ENCODE measurements around the gene PLCL1. TPM values are rescaled to one million over a fixed set of nuclear protein-coding genes. Genes with fewer than 3 reads are reported as not detected.

The PLCL1 gene
- total RNA-seq, 1 experiment from 2014 or later = 1.6 TPM

DNA sequence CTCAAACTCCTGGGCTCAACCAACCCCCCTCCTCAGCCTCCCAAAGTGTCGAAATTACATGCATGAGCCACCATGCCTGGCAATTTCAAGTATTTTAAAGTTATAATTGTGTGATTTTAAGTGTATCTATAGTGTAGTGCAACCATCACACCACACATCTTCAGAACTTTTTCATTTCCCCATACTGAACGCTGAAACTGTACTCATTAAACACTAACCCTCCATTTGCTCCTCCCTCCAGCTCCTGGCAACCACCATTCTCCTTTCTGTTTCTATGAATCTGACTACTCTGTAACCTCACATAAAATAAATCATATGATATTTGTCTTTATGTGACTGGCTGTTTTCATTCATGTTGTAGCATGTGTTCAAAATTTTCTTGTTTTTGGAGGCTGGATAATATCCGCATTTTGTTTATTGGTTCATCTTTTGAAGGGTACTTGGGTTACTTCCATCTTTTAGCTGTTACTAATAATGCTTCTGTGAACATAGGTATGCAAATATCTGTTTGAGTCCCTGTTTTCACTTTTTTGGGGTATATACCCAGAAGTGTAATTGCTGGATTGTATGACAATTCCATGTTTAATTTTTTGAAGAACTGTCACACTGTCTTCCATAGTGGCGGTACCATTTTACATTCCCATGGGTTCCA lies 188.2 kb downstream of the PLCL1 start:
- no peak for DNase-seq
- TF ChIP-seq, protein P1, sequence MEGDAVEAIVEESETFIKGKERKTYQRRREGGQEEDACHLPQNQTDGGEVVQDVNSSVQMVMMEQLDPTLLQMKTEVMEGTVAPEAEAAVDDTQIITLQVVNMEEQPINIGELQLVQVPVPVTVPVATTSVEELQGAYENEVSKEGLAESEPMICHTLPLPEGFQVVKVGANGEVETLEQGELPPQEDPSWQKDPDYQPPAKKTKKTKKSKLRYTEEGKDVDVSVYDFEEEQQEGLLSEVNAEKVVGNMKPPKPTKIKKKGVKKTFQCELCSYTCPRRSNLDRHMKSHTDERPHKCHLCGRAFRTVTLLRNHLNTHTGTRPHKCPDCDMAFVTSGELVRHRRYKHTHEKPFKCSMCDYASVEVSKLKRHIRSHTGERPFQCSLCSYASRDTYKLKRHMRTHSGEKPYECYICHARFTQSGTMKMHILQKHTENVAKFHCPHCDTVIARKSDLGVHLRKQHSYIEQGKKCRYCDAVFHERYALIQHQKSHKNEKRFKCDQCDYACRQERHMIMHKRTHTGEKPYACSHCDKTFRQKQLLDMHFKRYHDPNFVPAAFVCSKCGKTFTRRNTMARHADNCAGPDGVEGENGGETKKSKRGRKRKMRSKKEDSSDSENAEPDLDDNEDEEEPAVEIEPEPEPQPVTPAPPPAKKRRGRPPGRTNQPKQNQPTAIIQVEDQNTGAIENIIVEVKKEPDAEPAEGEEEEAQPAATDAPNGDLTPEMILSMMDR (IDR thresholded peaks at IDR 0.05; ENCODE audit: insufficient read depth in 1 of 2, low read depth in 1 of 2, low read length in 1 of 2, severe bottlenecking in 1 of 2, unreplicated experiment in 1 of 2) = no peak
- BruUV-seq (replicated peaks) = no TSS peak
- peaks cover 7% of the 10 kb centered on the region for H3K27me3 Mint-ChIP-seq (ENCODE audit: insufficient read depth, unreplicated experiment)
- H3K4me1 Mint-ChIP-seq (ENCODE audit: low read depth, unreplicated experiment) = no peaks in the 10 kb centered on the region
- H3K36me3 Mint-ChIP-seq (ENCODE audit: insufficient read depth, unreplicated experiment) = no peaks in the 10 kb centered on the region
- intact Hi-C loops (cut with micrococcal nuclease; ENCODE audit: unreplicated experiment) = no loop called here
- no peak overlapping the region for H3K27ac Mint-ChIP-seq (ENCODE audit: unreplicated experiment)
- no peak overlapping the region for H3K4me3 Mint-ChIP-seq (ENCODE audit: unreplicated experiment)
- ChIA-PET POLR2A (no interaction called here), CTCF (no interaction called here)
- Histone ChIP-seq H3K4me1 (no peaks in the 10 kb centered on the region), H3K9me3 (0 out of 2 replicates have a peak, but pooled peaks cover 6% of the 10 kb centered on the region), H3K4me3 (ENCODE audit: low read depth, low read length) (no peak overlapping the region), H3K27me3 (replicated peaks; ENCODE audit: control insufficient read depth, insufficient read depth, low read length) (no peaks in the 10 kb centered on the region), H3K36me3 (ENCODE audit: control insufficient read depth, insufficient read depth, low read length) (no peaks in the 10 kb centered on the region)
- no peaks in the 10 kb centered on the region for H3K9me3 Mint-ChIP-seq (ENCODE audit: unreplicated experiment)

DNA sequence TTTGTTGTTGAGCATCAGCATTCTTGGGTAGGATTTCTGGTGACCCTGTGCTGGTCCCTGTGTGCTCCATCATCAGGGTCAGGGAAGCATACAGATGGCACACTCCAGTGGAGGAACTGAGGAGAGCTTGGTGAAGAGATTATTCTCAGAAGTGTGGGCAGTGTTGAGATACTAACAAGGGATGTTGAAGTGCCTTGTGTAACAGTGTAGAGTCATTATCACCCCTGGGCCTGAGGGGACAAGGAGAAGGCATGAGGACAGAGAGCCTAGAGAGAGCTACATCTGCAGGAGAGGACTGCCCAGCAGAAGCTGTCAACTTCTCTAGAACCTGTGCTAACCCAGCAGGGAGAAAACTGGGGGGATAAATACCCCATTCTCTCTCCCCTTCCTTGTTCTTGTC lies 189.0 kb downstream of the PLCL1 start:
- H3K4me1 Mint-ChIP-seq (ENCODE audit: low read depth, unreplicated experiment) = no peaks in the 10 kb centered on the region
- POLR2A ChIA-PET = no interaction called here
- peaks cover 7% of the 10 kb centered on the region for H3K27me3 Mint-ChIP-seq (ENCODE audit: insufficient read depth, unreplicated experiment)
- H3K27me3 ChIP-seq (replicated peaks; ENCODE audit: control insufficient read depth, insufficient read depth, low read length) = no peaks in the 10 kb centered on the region
- H3K4me3 ChIP-seq (ENCODE audit: low read depth, low read length) = no peak overlapping the region
- no peaks in the 10 kb centered on the region for H3K36me3 ChIP-seq (ENCODE audit: control insufficient read depth, insufficient read depth, low read length)
- H3K27ac Mint-ChIP-seq (ENCODE audit: unreplicated experiment) = no peak overlapping the region
- no TSS peak for BruUV-seq (replicated peaks)
- no peak for DNase-seq
- TF ChIP-seq, protein P1 (IDR thresholded peaks at IDR 0.05; ENCODE audit: insufficient read depth in 1 of 2, low read depth in 1 of 2, low read length in 1 of 2, severe bottlenecking in 1 of 2, unreplicated experiment in 1 of 2) = no peak
- H3K9me3 ChIP-seq = 0 out of 2 replicates have a peak, but pooled peaks cover 6% of the 10 kb centered on the region
- no peaks in the 10 kb centered on the region for H3K4me1 ChIP-seq
- H3K9me3 Mint-ChIP-seq (ENCODE audit: unreplicated experiment) = no peaks in the 10 kb centered on the region
- intact Hi-C loops (cut with micrococcal nuclease; ENCODE audit: unreplicated experiment) = no loop called here
- H3K36me3 Mint-ChIP-seq (ENCODE audit: insufficient read depth, unreplicated experiment) = no peaks in the 10 kb centered on the region
- CTCF ChIA-PET = no interaction called here
- H3K4me3 Mint-ChIP-seq (ENCODE audit: unreplicated experiment) = no peak overlapping the region

DNA sequence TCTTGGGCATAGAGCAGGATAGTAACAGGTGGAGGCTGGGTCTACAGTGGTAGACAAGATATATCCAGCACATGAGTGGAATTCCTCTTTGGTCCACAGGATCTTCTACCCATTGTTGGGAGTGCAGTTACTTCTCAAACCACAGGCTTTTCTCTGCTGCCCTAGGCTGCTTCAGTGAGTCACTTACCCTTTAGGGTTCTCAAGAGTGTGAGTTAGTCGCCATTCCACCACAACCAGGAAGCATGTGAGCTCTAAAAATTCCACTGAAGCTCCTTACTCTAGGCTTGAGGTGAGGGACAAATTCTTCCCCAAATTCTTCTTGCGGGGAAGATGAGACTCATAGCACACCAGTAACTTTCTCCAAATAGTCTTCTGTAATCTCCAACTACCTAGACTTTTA lies 189.4 kb downstream of the PLCL1 start:
- H3K27me3 Mint-ChIP-seq (ENCODE audit: insufficient read depth, unreplicated experiment) = peaks cover 7% of the 10 kb centered on the region
- no peak overlapping the region for H3K4me3 Mint-ChIP-seq (ENCODE audit: unreplicated experiment)
- no peak for DNase-seq
- H3K4me1 Mint-ChIP-seq (ENCODE audit: low read depth, unreplicated experiment) = no peaks in the 10 kb centered on the region
- BruUV-seq (replicated peaks) = no TSS peak
- CTCF ChIA-PET = no interaction called here
- TF ChIP-seq, protein P1 (IDR thresholded peaks at IDR 0.05; ENCODE audit: insufficient read depth in 1 of 2, low read depth in 1 of 2, low read length in 1 of 2, severe bottlenecking in 1 of 2, unreplicated experiment in 1 of 2) = no peak
- Histone ChIP-seq H3K4me3 (ENCODE audit: low read depth, low read length) (no peak overlapping the region), H3K9me3 (0 out of 2 replicates have a peak, but pooled peaks cover 6% of the 10 kb centered on the region), H3K36me3 (ENCODE audit: control insufficient read depth, insufficient read depth, low read length) (no peaks in the 10 kb centered on the region), H3K27me3 (replicated peaks; ENCODE audit: control insufficient read depth, insufficient read depth, low read length) (no peaks in the 10 kb centered on the region), H3K4me1 (no peaks in the 10 kb centered on the region)
- no peaks in the 10 kb centered on the region for H3K9me3 Mint-ChIP-seq (ENCODE audit: unreplicated experiment)
- no peaks in the 10 kb centered on the region for H3K36me3 Mint-ChIP-seq (ENCODE audit: insufficient read depth, unreplicated experiment)
- POLR2A ChIA-PET = no interaction called here
- no peak overlapping the region for H3K27ac Mint-ChIP-seq (ENCODE audit: unreplicated experiment)
- intact Hi-C loops (cut with micrococcal nuclease; ENCODE audit: unreplicated experiment) = no loop called here
